Loucy (cell line): ENCODE measurements around the gene MEST.

Source experiments
- EZH2phosphoT487 ChIP-seq: fragments of 200-600 bp; IDR thresholded peaks from 2 replicates; pipeline ENCODE4 v1.6.1; 2018; ENCODE audit warnings: antibody characterized with exemption, mild to moderate bottlenecking, moderate library complexity, borderline replicate concordance
- TF ChIP-seq, protein P1 (sequence below): fragments of 200-600 bp; sonication (generic); conservative IDR thresholded peaks from 2 replicates; pipeline ENCODE4 v1.5.1; 2014; ENCODE audit warnings: mild to moderate bottlenecking, antibody characterized with exemption, low read length

DNA sequence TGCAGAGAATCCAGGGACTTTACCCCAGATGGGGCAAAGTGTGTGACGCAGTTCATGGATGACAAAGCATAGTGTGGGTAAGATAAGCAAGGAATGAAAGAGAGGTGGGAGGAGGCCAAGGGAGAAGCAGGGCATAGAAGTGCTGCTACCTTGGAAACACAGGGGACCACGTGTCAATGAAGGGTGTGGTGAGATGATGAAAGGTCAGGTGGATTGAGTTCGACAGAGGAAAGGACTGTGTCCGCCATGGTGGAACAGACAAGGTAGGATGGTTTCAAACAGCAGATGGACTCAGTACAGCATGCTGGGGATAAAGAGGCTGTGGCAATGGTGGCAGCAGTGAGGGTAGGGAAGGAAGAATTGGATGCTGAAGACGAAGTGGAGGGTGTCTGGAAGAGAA is 32.7 kb downstream of the MEST start:
- TF ChIP-seq, protein P1, sequence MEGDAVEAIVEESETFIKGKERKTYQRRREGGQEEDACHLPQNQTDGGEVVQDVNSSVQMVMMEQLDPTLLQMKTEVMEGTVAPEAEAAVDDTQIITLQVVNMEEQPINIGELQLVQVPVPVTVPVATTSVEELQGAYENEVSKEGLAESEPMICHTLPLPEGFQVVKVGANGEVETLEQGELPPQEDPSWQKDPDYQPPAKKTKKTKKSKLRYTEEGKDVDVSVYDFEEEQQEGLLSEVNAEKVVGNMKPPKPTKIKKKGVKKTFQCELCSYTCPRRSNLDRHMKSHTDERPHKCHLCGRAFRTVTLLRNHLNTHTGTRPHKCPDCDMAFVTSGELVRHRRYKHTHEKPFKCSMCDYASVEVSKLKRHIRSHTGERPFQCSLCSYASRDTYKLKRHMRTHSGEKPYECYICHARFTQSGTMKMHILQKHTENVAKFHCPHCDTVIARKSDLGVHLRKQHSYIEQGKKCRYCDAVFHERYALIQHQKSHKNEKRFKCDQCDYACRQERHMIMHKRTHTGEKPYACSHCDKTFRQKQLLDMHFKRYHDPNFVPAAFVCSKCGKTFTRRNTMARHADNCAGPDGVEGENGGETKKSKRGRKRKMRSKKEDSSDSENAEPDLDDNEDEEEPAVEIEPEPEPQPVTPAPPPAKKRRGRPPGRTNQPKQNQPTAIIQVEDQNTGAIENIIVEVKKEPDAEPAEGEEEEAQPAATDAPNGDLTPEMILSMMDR, result no peak
- TF ChIP-seq EZH2phosphoT487, result no peak
